PFSK-1 (cell line): ENCODE measurements around the gene PIK3R5.

ENCODE experiments used
- FOXP2 ChIP-seq: optimal IDR thresholded peaks from 2 replicates; pipeline ENCODE3; 2011; ENCODE audit warnings: borderline replicate concordance, control low read depth, inconsistent platforms; ENCODE audit not compliant: insufficient read depth; ENCODE audit errors: extremely low read length, extremely low read depth
- POLR2AphosphoS5 ChIP-seq: IDR thresholded peaks from 2 replicates; pipeline ENCODE4 v1.6.1; 2012; ENCODE audit warnings: low read depth, mild to moderate bottlenecking, control low read depth, low read length, moderate library complexity
- REST ChIP-seq, 2 experiments: IDR thresholded peaks; 2 replicates each; pipeline versions ENCODE4 v1.6.1 to v1.8.0; 2011 to 2012; ENCODE audit warnings: low read depth in 2 of 2, low read length in 2 of 2, control low read depth in 1 of 2, inconsistent platforms in 1 of 2, mild to moderate bottlenecking in 1 of 2, moderate library complexity in 1 of 2; ENCODE audit not compliant: insufficient read depth in 1 of 2
- SIN3A ChIP-seq: IDR thresholded peaks from 2 replicates; pipeline ENCODE4 v1.6.1; 2012; ENCODE audit warnings: mild to moderate bottlenecking, low read length, moderate library complexity, borderline replicate concordance; ENCODE audit not compliant: insufficient read depth
- TAF1 ChIP-seq: IDR thresholded peaks from 2 replicates; pipeline ENCODE4 v1.6.1; 2012; ENCODE audit warnings: low read length, control low read depth, borderline replicate concordance; ENCODE audit not compliant: insufficient read depth

The PIK3R5 gene

GRCh38 chr17:8979715-8980114 lies 14.2 kb upstream of the PIK3R5 start:
- TF ChIP-seq POLR2AphosphoS5 (no peak), REST (IDR thresholded peaks at IDR 0.05; ENCODE audit: insufficient read depth in 1 of 2, low read depth in 2 of 2, low read length in 2 of 2) (no peak), SIN3A (no peak), TAF1 (no peak), FOXP2 (no peak)

GRCh38 chr17:8976638-8977037 lies 11.1 kb upstream of the PIK3R5 start:
- TF ChIP-seq REST (IDR thresholded peaks at IDR 0.05; ENCODE audit: insufficient read depth in 1 of 2, low read depth in 2 of 2, low read length in 2 of 2), result no peak
- no peak for TF ChIP-seq FOXP2

- TF ChIP-seq REST (IDR thresholded peaks at IDR 0.05; ENCODE audit: insufficient read depth in 1 of 2, low read depth in 2 of 2, low read length in 2 of 2) (no peak), TAF1 (no peak), SIN3A (no peak), FOXP2 (no peak), POLR2AphosphoS5 (no peak)
Observed at GRCh38 chr17:8975091-8975725, 9.7 kb upstream of the PIK3R5 start.

GRCh38 chr17:8969901-8970300 lies 4.4 kb upstream of the PIK3R5 start:
- TF ChIP-seq TAF1 (no peak), POLR2AphosphoS5 (no peak), REST (IDR thresholded peaks at IDR 0.05; ENCODE audit: insufficient read depth in 1 of 2, low read depth in 2 of 2, low read length in 2 of 2) (no peak), FOXP2 (no peak), SIN3A (no peak)

- no peak for TF ChIP-seq SIN3A
- TF ChIP-seq POLR2AphosphoS5, result no peak
- TF ChIP-seq TAF1, result no peak
- TF ChIP-seq FOXP2, result no peak
- no peak for TF ChIP-seq REST (IDR thresholded peaks at IDR 0.05; ENCODE audit: insufficient read depth in 1 of 2, low read depth in 2 of 2, low read length in 2 of 2)
Observed at GRCh38 chr17:8968503-8968902, 3.0 kb upstream of the PIK3R5 start.
